Astrocyte (in vitro differentiated cells and primary cell): ENCODE measurements around the gene ELOVL1. TPM values are rescaled to one million over a fixed set of nuclear protein-coding genes. Genes with fewer than 3 reads are reported as not detected.

Experiments used
- DNase-seq: peaks from one replicate; pipeline ENCODE4 v3.0.0-alpha.2; 2010; ENCODE audit warnings: low read depth
- FAIRE-seq: peaks from 2 replicates; lab custom pipeline; 2011; peaks lifted over from hg19 to GRCh38; lab: Jason Lieb, UNC
- H2AFZ ChIP-seq: 2 replicates; pipeline ENCODE4 v1.6.0; 2012; ENCODE audit warnings: low read depth, low read length, inconsistent platforms
- H3K27ac ChIP-seq: 2 replicates; pipeline ENCODE4 v1.5.1; 2011; ENCODE audit warnings: low read depth, low read length, inconsistent platforms
- H3K27me3 ChIP-seq: 2 replicates; pipeline ENCODE4 v1.6.0; 2011; ENCODE audit warnings: low read length, inconsistent platforms; ENCODE audit not compliant: insufficient read depth
- H3K36me3 ChIP-seq: 2 replicates; pipeline ENCODE4 v1.5.1; 2011; ENCODE audit warnings: low read length, inconsistent platforms; ENCODE audit not compliant: insufficient read depth
- H3K4me1 ChIP-seq: 2 replicates; pipeline ENCODE4 v1.5.1; 2011; ENCODE audit warnings: low read length, inconsistent platforms; ENCODE audit not compliant: insufficient read depth
- H3K4me2 ChIP-seq: 2 replicates; pipeline ENCODE4 v1.6.0; 2012; ENCODE audit warnings: low read length, inconsistent platforms
- H3K4me3 ChIP-seq: 2 replicates; pipeline ENCODE4 v1.5.1; 2011; ENCODE audit warnings: low read depth, mild to moderate bottlenecking, low read length, inconsistent platforms; ENCODE audit not compliant: insufficient read depth
- H3K79me2 ChIP-seq: 2 replicates; pipeline ENCODE4 v1.6.0; 2012; ENCODE audit warnings: mild to moderate bottlenecking, low read length, inconsistent platforms; ENCODE audit not compliant: insufficient read depth
- H3K9ac ChIP-seq: 2 replicates; pipeline ENCODE4 v1.6.0; 2012; ENCODE audit warnings: mild to moderate bottlenecking, low read length, inconsistent platforms
- H3K9me3 ChIP-seq: 2 replicates; pipeline ENCODE4 v1.5.1; 2012; ENCODE audit warnings: low read depth, mild to moderate bottlenecking, low read length, inconsistent platforms; ENCODE audit not compliant: insufficient read depth
- H4K20me1 ChIP-seq: 2 replicates; pipeline ENCODE4 v1.6.0; 2012; ENCODE audit warnings: low read length, inconsistent platforms; ENCODE audit not compliant: insufficient read depth
- H3K27ac Mint-ChIP-seq: one replicate; pipeline ENCODE4 v1.8.0; 2021; ENCODE audit warnings: mild to moderate bottlenecking, mixed read lengths; ENCODE audit not compliant: unreplicated experiment
- H3K27me3 Mint-ChIP-seq: one replicate; pipeline ENCODE4 v1.8.0; 2021; ENCODE audit warnings: low read depth, mixed read lengths; ENCODE audit not compliant: unreplicated experiment
- H3K36me3 Mint-ChIP-seq: one replicate; pipeline ENCODE4 v1.8.0; 2021; ENCODE audit warnings: low read depth, mixed read lengths; ENCODE audit not compliant: unreplicated experiment
- H3K4me1 Mint-ChIP-seq: one replicate; pipeline ENCODE4 v1.8.0; 2021; ENCODE audit warnings: low read depth, mixed read lengths; ENCODE audit not compliant: unreplicated experiment
- H3K4me3 Mint-ChIP-seq: one replicate; pipeline ENCODE4 v1.8.0; 2021; ENCODE audit warnings: mild to moderate bottlenecking, moderate library complexity, mixed read lengths; ENCODE audit not compliant: unreplicated experiment
- H3K9me3 Mint-ChIP-seq: one replicate; pipeline ENCODE4 v1.8.0; 2021; ENCODE audit warnings: mild to moderate bottlenecking, mixed read lengths; ENCODE audit not compliant: unreplicated experiment
- CTCF ChIP-seq: IDR thresholded peaks from 2 replicates; pipeline ENCODE4 v1.5.1; 2011; ENCODE audit warnings: low read depth, mild to moderate bottlenecking, inconsistent platforms, low read length, moderate library complexity; ENCODE audit not compliant: insufficient read depth
- EZH2 ChIP-seq: IDR thresholded peaks from 2 replicates; pipeline ENCODE4 v1.6.1; 2012; ENCODE audit warnings: mild to moderate bottlenecking, low read length, inconsistent platforms; ENCODE audit not compliant: insufficient read depth
- total RNA-seq: library from RNA; stranded (reverse); gene quantifications from 2 replicates; pipeline ENCODE4 v1.2.1, GENCODE V29; 2021

Gene ELOVL1
- total RNA-seq, 1 donor from 2014 or later = 131 TPM

GRCh38 chr1:43331688-43332087, 36.1 kb downstream of the ELOVL1 start:
- H3K4me3 ChIP-seq = no peak overlapping the region
- no peaks in the 10 kb centered on the region for H3K36me3 Mint-ChIP-seq
- no peaks in the 10 kb centered on the region for H4K20me1 ChIP-seq
- FAIRE-seq = no peak
- H3K9ac ChIP-seq = no peak overlapping the region
- no peak overlapping the region for H3K27ac Mint-ChIP-seq
- no peaks in the 10 kb centered on the region for H3K9me3 Mint-ChIP-seq
- peaks cover 14% of the 10 kb centered on the region for H3K4me1 ChIP-seq
- no peak overlapping the region for H3K27ac ChIP-seq
- no peaks in the 10 kb centered on the region for H3K79me2 ChIP-seq
- no peaks in the 10 kb centered on the region for H3K9me3 ChIP-seq
- H3K27me3 Mint-ChIP-seq = peaks cover 8% of the 10 kb centered on the region
- no peaks in the 10 kb centered on the region for H3K36me3 ChIP-seq
- H3K27me3 ChIP-seq = no peaks in the 10 kb centered on the region
- peaks cover 7% of the 10 kb centered on the region for H3K4me1 Mint-ChIP-seq
- DNase-seq = no peak
- TF ChIP-seq CTCF (no peak), EZH2 (no peak)
- H2AFZ ChIP-seq = no peak overlapping the region
- H3K4me2 ChIP-seq = no peak overlapping the region
- no peak overlapping the region for H3K4me3 Mint-ChIP-seq

- Histone ChIP-seq H3K79me2 (no peaks in the 10 kb centered on the region), H3K9ac (no peak overlapping the region), H3K4me1 (peaks cover 14% of the 10 kb centered on the region), H2AFZ (peak overlapping the region; percentile 64), H3K27ac (peak overlapping the region; percentile 4), H4K20me1 (no peaks in the 10 kb centered on the region), H3K36me3 (no peaks in the 10 kb centered on the region), H3K4me2 (peak overlapping the region; percentile 43), H3K27me3 (no peaks in the 10 kb centered on the region), H3K4me3 (no peak overlapping the region), H3K9me3 (no peaks in the 10 kb centered on the region)
- peaks cover 2% of the 10 kb centered on the region for H3K36me3 Mint-ChIP-seq
- peaks cover 6% of the 10 kb centered on the region for H3K27me3 Mint-ChIP-seq
- DNase-seq = peak; percentile 81
- H3K4me1 Mint-ChIP-seq = peaks cover 7% of the 10 kb centered on the region
- no peak overlapping the region for H3K27ac Mint-ChIP-seq
- TF ChIP-seq CTCF = no peak
- no peak for TF ChIP-seq EZH2
- no peak for FAIRE-seq
- H3K4me3 Mint-ChIP-seq = no peak overlapping the region
- H3K9me3 Mint-ChIP-seq = peaks cover 2% of the 10 kb centered on the region
These were observed 37.6 kb downstream of the ELOVL1 start for GRCh38 chr1:43329995-43330751.
